Glutamatergic neuron (in vitro differentiated cells): ENCODE measurements around the gene DOCK3. TPM values are rescaled to one million over a fixed set of nuclear protein-coding genes. Genes with fewer than 3 reads are reported as not detected.
"Not testable (repeated sequence)": the region's sequence is repeated elsewhere in the genome, so short reads cannot be mapped to it uniquely, and the experiment has no call there.

Experiments
- DNase-seq: peaks from one replicate; pipeline ENCODE4 v3.0.0; 2022
- H3K27ac Mint-ChIP-seq: one replicate; pipeline ENCODE4 v1.8.0; 2020; ENCODE audit warnings: mild to moderate bottlenecking, mixed read lengths, inconsistent platforms; ENCODE audit not compliant: unreplicated experiment
- H3K27me3 Mint-ChIP-seq: one replicate; pipeline ENCODE4 v1.8.0; 2020; ENCODE audit warnings: mild to moderate bottlenecking, moderate library complexity, mixed read lengths, inconsistent platforms; ENCODE audit not compliant: unreplicated experiment
- H3K36me3 Mint-ChIP-seq: one replicate; pipeline ENCODE4 v1.8.0; 2020; ENCODE audit warnings: mild to moderate bottlenecking, mixed read lengths, inconsistent platforms; ENCODE audit not compliant: unreplicated experiment
- H3K4me1 Mint-ChIP-seq: one replicate; pipeline ENCODE4 v1.8.0; 2020; ENCODE audit warnings: mild to moderate bottlenecking, low read depth, mixed read lengths, inconsistent platforms; ENCODE audit not compliant: unreplicated experiment
- H3K4me3 Mint-ChIP-seq: one replicate; pipeline ENCODE4 v1.8.0; 2020; ENCODE audit warnings: mild to moderate bottlenecking, mixed read lengths, inconsistent platforms; ENCODE audit not compliant: unreplicated experiment
- H3K9me3 Mint-ChIP-seq: one replicate; pipeline ENCODE4 v1.8.0; 2020; ENCODE audit warnings: mild to moderate bottlenecking, moderate library complexity, mixed read lengths, inconsistent platforms; ENCODE audit not compliant: unreplicated experiment
- CTCF ChIP-seq: fragments of 200-600 bp; sonication (generic); IDR thresholded peaks from one replicate; pipeline ENCODE4 v1.5.0; 2021; ENCODE audit not compliant: partially characterized antibody, unreplicated experiment
- total RNA-seq: library from RNA; stranded (reverse); fragmentation: NEBNext Ultra II Directional; extraction: Animal tissue kit (Norgen Biotek cat#: 25700); gene quantifications from one replicate; pipeline ENCODE4 v1.2.1, GENCODE V29; 2021; ENCODE audit not compliant: unreplicated experiment

DOCK3 gene
- total RNA-seq, 1 donor from 2014 or later: 13.4 TPM

GRCh38 chr3:50913260-50913659, 238.5 kb downstream of the DOCK3 start:
- Mint-ChIP-seq H3K36me3 (no peaks in the 10 kb centered on the region), H3K27me3 (peaks cover 2% of the 10 kb centered on the region), H3K27ac (no peak overlapping the region), H3K4me1 (no peaks in the 10 kb centered on the region), H3K4me3 (no peak overlapping the region), H3K9me3 (peaks cover 2% of the 10 kb centered on the region)
- DNase-seq: no peak
- TF ChIP-seq CTCF: no peak

- not testable (repeated sequence) for H3K27ac Mint-ChIP-seq, DNase-seq, H3K27me3 Mint-ChIP-seq, H3K4me1 Mint-ChIP-seq, H3K4me3 Mint-ChIP-seq
- H3K36me3 Mint-ChIP-seq: peaks cover 19% of the 10 kb centered on the region
- H3K9me3 Mint-ChIP-seq: peaks cover 14% of the 10 kb centered on the region
Observed at GRCh38 chr3:50922071-50922470, 247.3 kb downstream of the DOCK3 start.

GRCh38 chr3:50923955-50924354, 249.2 kb downstream of the DOCK3 start:
- Mint-ChIP-seq H3K36me3 (peaks cover 19% of the 10 kb centered on the region), H3K27ac (no peak overlapping the region), H3K4me1 (no peaks in the 10 kb centered on the region), H3K27me3 (no peaks in the 10 kb centered on the region), H3K9me3 (peaks cover 9% of the 10 kb centered on the region), H3K4me3 (no peak overlapping the region)
- DNase-seq: no peak
- TF ChIP-seq CTCF: no peak

GRCh38 chr3:50924638-50925037, 249.9 kb downstream of the DOCK3 start:
- Mint-ChIP-seq H3K27ac (no peak overlapping the region), H3K4me3 (no peak overlapping the region), H3K9me3 (peaks cover 7% of the 10 kb centered on the region), H3K4me1 (no peaks in the 10 kb centered on the region), H3K27me3 (no peaks in the 10 kb centered on the region), H3K36me3 (peaks cover 19% of the 10 kb centered on the region)
- no peak for TF ChIP-seq CTCF
- DNase-seq: no peak

GRCh38 chr3:50926868-50927267, 252.1 kb downstream of the DOCK3 start:
- Mint-ChIP-seq H3K4me3 (no peak overlapping the region), H3K27me3 (no peaks in the 10 kb centered on the region), H3K4me1 (no peaks in the 10 kb centered on the region), H3K27ac (no peak overlapping the region), H3K9me3 (peaks cover 5% of the 10 kb centered on the region), H3K36me3 (peaks cover 12% of the 10 kb centered on the region)
- DNase-seq: no peak
- no peak for TF ChIP-seq CTCF
